ENCODE data around the gene TNS3.

Gene TNS3

DNA sequence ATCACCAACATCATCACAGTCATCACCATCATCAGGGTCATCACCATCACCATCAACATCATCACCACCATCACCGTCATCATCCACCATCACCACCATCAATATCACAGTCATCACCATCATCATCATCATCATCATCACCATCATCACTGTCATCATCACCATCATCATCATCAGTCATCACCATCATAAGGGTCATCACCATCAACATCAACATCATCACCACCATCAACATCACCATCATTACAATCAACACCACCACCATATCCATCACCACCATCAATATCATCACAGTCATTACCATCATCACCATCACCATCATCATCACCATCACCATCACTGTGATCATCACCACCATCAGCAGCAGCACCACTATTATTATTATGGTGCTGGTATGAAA, 218.9 kb downstream of the TNS3 start:
- no peak for DNase-seq

GRCh38 chr7:47361746-47362215, 220.1 kb downstream of the TNS3 start:
- DNase-seq: no peak

GRCh38 chr7:47361236-47361635, 220.7 kb downstream of the TNS3 start:
- DNase-seq: no peak

DNA sequence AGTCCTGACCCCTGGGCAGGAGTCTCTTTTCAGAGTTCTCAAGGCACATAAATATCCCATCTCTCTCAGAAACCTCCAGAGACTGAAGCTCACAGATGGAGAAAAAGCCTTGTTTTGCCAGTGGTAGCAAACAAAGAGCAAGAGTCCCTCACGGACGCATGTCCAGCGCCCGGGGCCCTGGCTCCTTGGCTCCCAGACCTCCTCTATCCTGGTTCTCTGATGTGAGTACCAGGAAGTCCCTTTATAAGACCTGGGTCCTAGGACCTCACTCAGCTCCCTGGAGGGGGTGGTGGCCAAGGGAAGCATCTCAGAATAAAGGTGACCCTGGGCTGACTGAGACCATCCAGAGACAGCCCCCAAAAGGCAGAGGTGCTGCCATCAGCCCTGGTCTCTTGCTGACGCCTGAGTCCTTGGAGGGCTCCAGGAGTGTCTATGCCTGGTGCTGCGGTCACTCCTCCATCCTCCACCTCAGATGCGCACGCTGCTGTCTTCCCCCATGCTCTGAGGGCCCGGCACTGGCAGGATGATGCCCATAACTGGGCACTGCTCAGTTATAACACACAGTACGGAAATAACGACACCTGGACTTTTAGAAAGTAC, 221.5 kb downstream of the TNS3 start:
- no peak for DNase-seq

DNA sequence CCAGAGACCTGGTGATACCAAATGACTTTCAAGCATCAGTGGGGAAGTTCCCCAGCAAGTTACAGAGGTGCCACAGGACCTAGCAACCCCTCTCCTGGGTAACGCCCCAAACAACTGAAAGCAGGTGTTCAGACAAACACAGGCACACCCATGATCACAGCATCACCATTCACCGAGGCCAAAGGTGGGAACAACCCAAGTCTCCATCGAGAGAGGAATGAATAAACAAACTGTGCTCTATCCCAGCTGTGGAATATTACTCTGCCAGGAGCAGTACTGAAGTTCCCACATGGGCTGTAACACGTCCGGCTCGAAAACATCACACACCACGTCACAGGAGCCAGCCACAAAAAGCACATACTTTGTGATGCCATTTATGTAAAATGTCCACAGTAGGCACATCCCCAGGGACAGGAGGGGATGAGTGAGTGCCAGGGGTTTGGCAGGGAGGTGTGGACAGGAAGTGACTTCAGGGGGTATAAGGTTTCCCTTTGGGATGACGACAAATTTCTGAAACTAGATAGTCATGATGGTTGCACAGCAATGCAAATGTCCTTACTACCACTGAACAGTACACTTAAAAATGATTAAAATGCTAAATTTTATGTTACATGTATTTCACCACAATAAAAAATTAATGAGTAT, 222.8 kb downstream of the TNS3 start:
- DNase-seq: no peak

GRCh38 chr7:47358357-47358756, 223.6 kb downstream of the TNS3 start:
- DNase-seq: no peak

- DNase-seq: no peak
Measured at GRCh38 chr7:47357863-47358262, 224.0 kb downstream of the TNS3 start.

- no peak for DNase-seq
Measured at GRCh38 chr7:47357361-47357760, 224.6 kb downstream of the TNS3 start.

GRCh38 chr7:47356261-47356660, 225.7 kb downstream of the TNS3 start:
- no peak for DNase-seq

DNA sequence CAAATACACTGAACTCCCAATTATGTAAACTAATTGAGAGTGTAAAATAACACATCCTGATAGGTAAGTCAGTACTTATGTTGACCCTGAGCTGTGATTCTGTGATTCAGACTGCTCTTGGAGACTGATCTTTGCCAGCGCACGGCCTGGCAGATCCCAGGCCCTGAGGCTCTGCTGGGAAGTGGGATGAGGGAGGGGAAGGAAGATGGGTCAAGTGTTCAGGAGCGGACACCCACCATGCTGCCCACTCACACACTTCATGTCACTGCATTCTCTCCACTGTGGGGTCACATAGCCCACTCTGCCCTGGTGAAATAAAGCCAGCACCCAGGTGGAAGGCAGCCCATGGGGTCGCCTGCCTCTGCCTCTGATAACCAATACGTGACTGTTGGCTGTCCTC, 226.2 kb downstream of the TNS3 start:
- DNase-seq: no peak

DNA sequence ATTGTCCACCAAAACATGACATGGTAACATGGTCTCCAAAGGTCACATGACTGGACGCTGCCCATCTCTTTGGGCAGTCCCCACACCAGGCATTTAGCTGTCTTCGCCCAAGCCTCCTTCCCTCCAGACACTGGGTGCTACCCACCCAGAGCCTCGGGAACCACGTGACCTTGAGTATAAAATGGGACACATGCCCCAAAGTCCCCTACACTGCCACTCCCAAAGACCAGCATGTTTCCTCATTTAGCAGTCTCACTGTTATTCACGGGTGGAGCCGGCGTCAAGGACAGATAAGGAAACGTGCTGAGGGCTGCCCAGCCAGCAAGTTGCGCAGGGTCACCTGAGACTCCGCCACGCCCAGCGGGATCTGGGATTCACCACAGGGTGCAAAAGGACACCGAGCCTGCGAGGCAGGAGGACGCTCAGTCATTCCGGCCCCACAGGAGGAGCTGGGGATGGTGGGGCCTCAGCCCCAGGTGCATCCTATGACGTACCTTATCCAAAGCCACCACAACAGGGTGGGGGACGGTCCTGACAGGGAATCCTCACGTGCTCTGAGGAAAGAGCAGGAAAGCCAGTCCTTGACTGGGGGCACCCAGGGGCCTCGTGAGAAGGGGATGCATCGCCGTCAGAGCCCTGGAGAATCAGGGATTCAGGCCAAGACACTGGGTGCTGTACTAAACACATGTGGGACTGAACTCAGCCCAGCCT, 226.9 kb downstream of the TNS3 start:
- DNase-seq: no peak

DNA sequence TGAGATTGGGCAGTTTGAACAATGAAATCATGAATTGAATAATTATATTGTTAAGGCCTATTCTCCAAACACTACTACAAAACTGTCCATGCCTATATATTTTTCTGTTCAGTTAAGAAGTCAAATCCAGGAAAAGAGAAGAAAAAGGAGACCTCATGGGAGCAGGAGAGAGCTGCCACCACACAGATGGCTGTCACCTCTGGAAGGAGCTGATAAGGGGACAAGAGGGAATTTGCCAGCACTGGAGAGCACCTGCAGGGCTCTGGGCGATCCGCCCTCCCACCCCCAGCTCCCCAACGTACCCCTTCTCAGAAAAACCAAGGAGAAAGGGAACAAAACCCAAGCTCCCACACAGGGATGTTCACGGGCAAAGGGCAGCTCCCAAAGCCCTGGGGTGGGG, 227.8 kb downstream of the TNS3 start:
- DNase-seq: no peak

DNA sequence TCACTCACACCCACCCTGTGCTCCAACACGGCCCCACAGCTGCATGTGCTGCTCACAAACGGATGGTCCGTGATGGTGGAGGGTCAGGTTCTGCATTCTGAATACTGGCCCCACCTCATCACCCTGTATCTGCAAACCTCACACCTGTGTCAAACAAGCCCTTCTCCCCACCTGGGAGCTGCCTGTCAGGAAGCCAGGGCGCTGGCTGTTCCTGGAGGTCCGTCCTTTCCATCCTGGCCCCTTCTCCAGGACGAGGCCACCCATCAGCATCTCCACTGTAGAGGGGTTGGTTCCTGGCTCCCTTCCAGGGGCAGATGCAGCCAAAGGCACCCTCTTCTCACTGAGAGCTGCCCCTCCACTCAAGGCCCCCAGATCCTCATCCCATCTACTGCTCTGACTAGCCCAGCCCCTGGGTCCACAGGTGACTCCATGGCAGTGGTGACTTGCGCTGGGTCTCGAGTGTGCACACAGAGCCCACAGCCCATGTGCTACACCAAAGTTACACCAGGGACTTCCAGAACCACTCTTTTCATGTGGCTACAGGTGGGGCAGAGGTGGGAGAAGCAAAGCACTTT, 229.4 kb downstream of the TNS3 start:
- DNase-seq: no peak

GRCh38 chr7:47351233-47352154, 230.4 kb downstream of the TNS3 start:
- DNase-seq: peak in 3 of 4 experiments; percentile 11 to 33 (median 20)

DNA sequence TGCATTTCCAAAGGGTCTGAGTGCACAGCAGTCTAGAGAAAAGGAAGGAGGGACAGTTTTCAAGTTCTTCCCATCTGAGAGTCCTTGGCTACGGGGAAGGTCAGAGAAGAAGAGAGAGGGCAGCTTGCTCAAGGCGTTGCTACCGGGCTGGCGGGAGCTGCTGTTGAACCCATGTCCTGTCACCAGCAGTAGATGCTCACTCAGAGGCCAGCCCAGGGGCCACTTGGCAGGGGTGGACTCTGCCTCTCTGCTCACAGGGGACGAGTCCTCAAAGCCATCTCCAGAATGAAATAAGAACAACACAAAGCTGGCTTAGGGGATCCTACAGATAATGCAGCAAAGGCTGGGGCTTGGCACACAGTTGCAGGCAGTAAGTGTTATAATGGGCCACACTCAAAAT, 231.5 kb downstream of the TNS3 start:
- no peak for DNase-seq

DNA sequence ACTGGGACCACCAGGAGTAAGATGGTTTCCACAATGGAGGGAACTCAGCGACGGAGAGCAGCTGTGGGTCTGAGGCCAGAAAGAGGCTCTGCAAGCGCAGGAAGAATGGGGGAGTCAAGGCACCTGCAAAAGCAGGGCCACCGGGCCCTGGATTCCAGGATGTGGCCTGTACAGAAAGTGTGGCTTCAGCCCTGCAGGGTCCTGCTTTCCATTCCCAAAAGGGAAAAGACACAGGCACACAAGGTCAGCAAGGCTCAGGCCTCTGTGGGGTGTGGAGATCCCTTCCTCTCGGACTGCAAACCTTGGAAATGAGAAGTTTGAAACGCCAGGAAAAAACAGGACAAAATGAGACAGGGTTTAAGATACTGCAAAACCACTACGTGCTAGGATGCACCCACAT, 232.5 kb downstream of the TNS3 start:
- DNase-seq: no peak

DNA sequence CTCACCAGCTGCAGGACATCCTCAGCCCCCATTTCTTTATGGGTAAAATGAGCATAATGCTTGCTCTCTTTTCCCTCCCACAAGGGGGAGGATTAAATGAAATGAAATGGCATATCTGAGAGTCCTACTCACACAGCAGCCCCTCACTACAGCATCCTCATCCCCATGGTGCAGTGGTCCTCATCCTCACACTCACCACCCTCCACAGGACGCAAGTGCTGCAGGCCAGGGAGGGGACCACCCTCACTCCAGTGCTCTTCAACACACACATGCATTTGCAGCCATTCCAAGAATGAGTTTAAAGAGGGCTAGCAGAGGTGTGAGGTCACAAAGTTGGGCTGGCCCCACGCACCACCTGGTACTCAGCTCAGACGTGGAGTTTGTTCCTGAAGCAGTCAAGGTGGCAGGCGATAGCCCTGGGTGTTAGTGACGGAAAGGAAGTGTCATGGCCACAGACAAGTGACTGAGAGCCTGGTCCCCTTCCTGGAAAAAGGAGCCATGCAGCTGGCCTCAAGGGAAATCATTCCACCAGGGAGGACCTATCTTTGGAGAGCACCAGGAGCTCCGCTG, 234.0 kb downstream of the TNS3 start:
- DNase-seq: no peak

DNA sequence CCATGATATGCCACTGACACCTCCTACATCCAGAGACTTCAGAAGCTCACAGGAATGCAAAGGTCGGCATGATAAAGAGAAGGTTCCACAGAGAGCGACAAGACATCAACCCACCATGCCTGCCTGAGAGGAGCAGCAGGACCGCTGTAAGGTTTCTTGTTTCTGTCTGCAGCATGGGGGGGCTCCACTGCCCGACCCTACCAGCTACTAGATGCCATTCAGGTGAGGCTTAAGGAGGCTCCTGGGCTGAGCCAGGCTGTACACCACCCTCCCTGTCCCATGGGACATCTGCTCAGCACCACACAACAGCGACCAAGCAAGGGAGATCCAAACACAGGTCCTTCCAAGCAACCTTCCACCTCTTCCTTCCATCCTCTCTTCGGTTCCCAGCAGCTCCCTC, 234.6 kb downstream of the TNS3 start:
- DNase-seq: no peak

- no peak for DNase-seq
Measured at GRCh38 chr7:47346377-47346914, 235.5 kb downstream of the TNS3 start.

- no peak for DNase-seq
Measured at GRCh38 chr7:47345857-47346298, 236.0 kb downstream of the TNS3 start.

GRCh38 chr7:47344171-47344955, 237.5 kb downstream of the TNS3 start:
- no peak for DNase-seq
